ENCODE data around the gene GPX4. TPM values are rescaled to one million over a fixed set of nuclear protein-coding genes. Genes with fewer than 3 reads are reported as not detected.
"Not testable (repeated sequence)": the region's sequence is repeated elsewhere in the genome, so short reads cannot be mapped to it uniquely, and the experiment has no call there.

Gene GPX4
- total RNA-seq, 2 donors from 2014 or later = 152 to 157 TPM

DNA sequence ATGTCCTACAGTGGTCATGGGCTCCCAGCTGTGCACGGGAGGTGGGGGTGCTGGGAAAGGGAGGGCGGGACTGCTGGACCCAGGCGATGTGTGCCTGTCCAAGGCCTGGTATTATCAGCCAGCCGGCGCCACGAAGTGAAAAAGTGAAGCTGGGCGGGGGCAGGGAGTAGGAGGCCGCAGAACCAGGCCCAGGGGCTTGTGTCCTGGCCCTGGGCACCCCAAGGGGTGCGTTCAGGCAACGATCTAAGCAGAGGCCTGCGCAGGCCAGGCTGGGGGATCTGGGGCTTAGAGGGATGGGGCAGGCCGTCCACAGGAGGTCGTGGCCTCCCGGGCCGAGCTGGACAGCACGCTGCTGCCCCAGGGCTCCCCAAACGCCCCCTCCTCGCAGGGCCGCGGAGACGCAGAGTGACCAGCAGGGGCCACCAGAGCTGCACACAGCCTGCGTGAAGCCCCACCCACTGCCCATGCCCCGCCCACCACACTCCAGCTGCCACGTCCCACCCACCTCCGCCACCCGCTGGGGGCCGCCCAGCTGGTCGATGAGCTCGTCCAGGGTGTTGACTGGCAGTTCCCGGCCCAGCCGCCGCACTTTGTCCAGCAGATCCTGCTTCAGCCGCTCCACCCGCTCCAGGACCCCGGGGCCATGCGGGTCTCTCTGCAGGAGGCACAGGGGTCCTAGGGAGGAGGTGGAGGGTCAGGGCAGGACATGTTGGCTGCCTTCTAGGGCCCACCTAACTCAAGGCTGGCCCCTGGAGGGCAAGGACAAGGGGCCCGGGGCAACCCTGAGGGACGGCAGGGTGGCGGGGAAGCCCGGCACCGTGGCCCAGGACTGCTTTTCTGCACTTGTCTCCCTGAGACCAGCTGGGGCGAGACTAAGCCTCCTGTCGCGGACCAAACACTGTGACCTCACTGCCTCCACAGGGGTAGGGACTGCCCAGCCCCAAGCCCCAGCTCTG lies 9.5 kb downstream of the GPX4 start:
- intact Hi-C loops (cut with DNase I) = loop anchor here (5.0 kb wide), 1 partner anchor 79 kb away; no protein-coding TSS in a partner anchor
- WGBS, 2 donors = 5 to 23% methylated on average over 4 to 44 of the region's 44 CpGs
- ATAC-seq = peak; percentile 93

DNA sequence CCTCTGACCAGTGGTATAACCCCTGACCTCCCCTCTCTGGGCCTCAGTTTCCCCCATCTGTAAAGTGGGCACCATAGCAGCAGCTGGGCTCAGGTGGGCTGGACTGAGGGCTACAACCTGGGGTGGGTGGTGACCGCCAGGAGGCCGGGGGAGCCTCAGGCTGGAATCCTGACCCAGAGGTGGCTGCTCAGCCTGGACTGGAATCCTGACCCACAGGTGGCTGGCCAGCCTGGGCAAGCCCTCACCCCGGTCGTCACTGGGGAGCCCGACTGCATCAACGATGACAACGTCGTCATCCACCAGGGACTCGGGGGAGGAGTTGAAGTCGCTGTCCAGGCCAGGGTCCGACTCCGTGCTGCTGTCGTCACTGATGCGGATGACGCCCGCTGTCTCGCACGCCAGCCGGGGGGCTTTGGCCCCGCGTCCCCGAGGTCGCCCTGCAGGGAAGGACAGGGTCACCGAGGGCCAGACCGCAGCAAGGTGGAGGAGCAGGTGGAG lies 10.2 kb downstream of the GPX4 start:
- intact Hi-C loops (cut with DNase I) = loop anchor here (5.0 kb wide), 1 partner anchor 78 kb away; no protein-coding TSS in a partner anchor
- DNase-seq = no peak

More for the DNA sequence above, 9.5 kb downstream of the GPX4 start:
- Histone ChIP-seq H3K27ac (peak overlapping the region; percentile 2 to 75 (median 58)), H3K4me1 (peaks cover 19% of the 10 kb centered on the region), H3K9me3 (no peaks in the 10 kb centered on the region), H3K36me3 (replicated peaks in 1 of 2; ENCODE audit: insufficient read depth in 1 of 2, low read depth in 2 of 2) (peaks cover 5 to 25% of the 10 kb centered on the region in 2 donors), H3K4me3 (no peak overlapping the region), H3K27me3 (no peaks in the 10 kb centered on the region)
- TF ChIP-seq CTCF (IDR thresholded peaks at IDR 0.05) (peak; percentile 81 to 93 (median 88)), POLR2A (IDR thresholded peaks at IDR 0.05) (no peak)
- peak; percentile 95 to 99 (median 98) for DNase-seq

DNA sequence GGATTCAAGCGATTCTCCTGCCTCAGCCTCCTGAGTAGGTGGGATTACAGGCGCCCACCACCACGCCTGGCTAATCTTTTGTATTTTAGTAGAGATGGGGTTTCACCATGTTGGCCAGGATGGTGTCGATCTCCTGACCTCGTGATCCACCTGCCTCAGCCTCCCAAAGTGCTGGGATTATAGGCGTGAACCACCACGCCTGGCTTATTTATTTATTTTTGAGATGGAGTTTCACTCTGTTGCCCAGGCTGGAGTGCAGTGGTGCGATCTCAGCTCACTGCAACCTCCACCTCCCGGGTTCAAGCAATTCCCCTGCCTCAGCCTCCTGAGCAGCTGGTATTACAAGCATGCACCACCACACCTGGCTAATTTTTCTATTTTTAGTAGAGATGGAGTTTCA lies 10.9 kb downstream of the GPX4 start:
- WGBS, 2 donors = 91 to 95% methylated on average over 7 to 9 of the region's 9 CpGs
- not testable (repeated sequence) for H3K9me3 ChIP-seq, DNase-seq, ATAC-seq, H3K27me3 ChIP-seq, H3K27ac ChIP-seq, H3K4me3 ChIP-seq
- intact Hi-C loops (cut with DNase I) = loop anchor here (5.0 kb wide), 1 partner anchor 78 kb away; no protein-coding TSS in a partner anchor
- H3K36me3 ChIP-seq (replicated peaks in 1 of 2; ENCODE audit: insufficient read depth in 1 of 2, low read depth in 2 of 2) = peaks cover 8 to 31% of the 10 kb centered on the region in 2 donors
- H3K4me1 ChIP-seq = peaks cover 19% of the 10 kb centered on the region

More for the DNA sequence above, 10.2 kb downstream of the GPX4 start:
- Histone ChIP-seq H3K27ac (peak overlapping the region in 3 of 4 donors; percentile 53 to 75 (median 64)), H3K36me3 (replicated peaks in 1 of 2; ENCODE audit: insufficient read depth in 1 of 2, low read depth in 2 of 2) (peaks cover 8 to 26% of the 10 kb centered on the region in 2 donors), H3K4me3 (no peak overlapping the region), H3K27me3 (no peaks in the 10 kb centered on the region), H3K9me3 (no peaks in the 10 kb centered on the region), H3K4me1 (peaks cover 19% of the 10 kb centered on the region)
- TF ChIP-seq POLR2A (IDR thresholded peaks at IDR 0.05) = no peak
- no peak for TF ChIP-seq CTCF (IDR thresholded peaks at IDR 0.05)
- 89 to 100% methylated on average over 2 to 24 of the region's 25 CpGs for WGBS, 2 donors
- ATAC-seq = no peak

DNA sequence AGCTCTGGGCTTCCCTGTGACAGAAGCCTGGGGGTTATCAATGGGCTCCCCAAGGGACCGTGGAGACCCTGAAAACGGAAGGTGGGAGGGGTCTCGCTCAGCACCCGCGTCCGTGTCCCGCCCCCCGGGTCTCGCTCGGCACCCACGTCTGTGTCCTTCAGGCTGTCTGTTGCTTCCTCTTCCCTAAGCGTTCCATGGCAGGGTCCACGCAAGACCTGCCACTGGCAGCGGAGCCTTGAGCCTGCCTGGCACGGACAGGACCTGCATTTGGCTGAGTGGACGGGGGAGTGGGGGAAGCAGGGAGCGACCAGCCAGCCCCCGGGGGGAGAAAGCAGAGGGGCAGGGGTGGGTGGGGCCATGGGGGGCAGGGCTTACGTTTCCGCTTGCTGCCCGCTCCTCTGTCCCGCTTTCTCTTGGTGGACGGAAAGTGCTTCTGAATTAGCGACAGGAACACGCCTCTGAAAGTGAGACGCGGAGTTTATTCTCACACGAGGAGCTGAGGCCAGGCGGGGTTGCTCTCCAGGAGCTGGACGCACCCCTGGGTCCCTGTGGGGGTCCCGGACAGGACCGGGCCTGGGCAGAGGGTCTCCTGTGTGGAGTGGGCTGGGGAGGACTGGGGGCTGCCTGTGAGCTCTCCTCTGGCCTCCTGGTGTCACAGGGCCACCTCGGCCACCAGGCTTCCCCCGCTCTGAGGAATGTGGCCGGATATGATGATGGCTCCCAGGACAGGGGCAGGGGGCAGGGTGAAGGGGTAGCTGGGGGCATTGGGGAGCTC lies 12.0 kb downstream of the GPX4 start:
- 94 to 98% methylated on average over 24 to 29 of the region's 35 CpGs for WGBS, 2 donors
- Histone ChIP-seq H3K9me3 (no peaks in the 10 kb centered on the region), H3K27me3 (no peaks in the 10 kb centered on the region), H3K36me3 (replicated peaks in 1 of 2; ENCODE audit: insufficient read depth in 1 of 2, low read depth in 2 of 2) (peaks cover 8 to 38% of the 10 kb centered on the region in 2 donors), H3K4me3 (no peak overlapping the region), H3K27ac (no peak overlapping the region), H3K4me1 (peaks cover 19% of the 10 kb centered on the region)
- no peak for TF ChIP-seq CTCF (IDR thresholded peaks at IDR 0.05)
- TF ChIP-seq POLR2A (IDR thresholded peaks at IDR 0.05) = no peak
- intact Hi-C loops (cut with DNase I) = no loop called here
- ATAC-seq (no peak), DNase-seq (no peak)

Data from body of pancreas (tissue), 4 donors.